NB4 (cell line): ENCODE data around the gene MAP3K5.

Experiments
- CTCF ChIP-seq: IDR thresholded peaks from one replicate; pipeline ENCODE4 v1.5.1; 2012; ENCODE audit warnings: low read depth, low read length
- MYC ChIP-seq: IDR thresholded peaks from 2 replicates; pipeline ENCODE4 v1.6.1; 2011; ENCODE audit warnings: low read depth, low read length
- POLR2A ChIP-seq: IDR thresholded peaks from 2 replicates; pipeline ENCODE4 v1.6.1; 2011; ENCODE audit warnings: mild to moderate bottlenecking; ENCODE audit not compliant: insufficient read length; ENCODE audit errors: extremely low read depth

DNA sequence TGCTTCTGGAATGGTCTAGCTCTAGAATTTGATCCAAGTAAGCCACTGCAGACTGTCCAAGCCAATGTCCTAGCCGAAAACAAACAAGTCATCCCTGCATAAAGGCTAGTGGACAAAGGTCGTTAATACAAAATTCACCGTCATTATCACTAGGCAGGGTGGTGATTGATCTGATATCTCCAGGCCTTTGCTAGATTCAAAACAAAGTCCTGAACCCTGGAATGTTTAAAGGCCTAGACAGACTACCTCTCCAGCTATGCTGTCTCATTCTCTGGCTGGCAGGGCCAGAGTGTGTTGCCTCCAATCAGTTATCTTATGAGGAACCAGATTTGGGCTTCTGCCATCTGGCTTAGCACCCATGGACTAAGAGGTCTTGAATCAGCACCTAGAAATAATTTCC lies 280.4 kb downstream of the MAP3K5 start:
- TF ChIP-seq CTCF (no peak), POLR2A (no peak), MYC (no peak)
